ENCODE measurements around the gene MAGEB16. TPM values are rescaled to one million over a fixed set of nuclear protein-coding genes. Genes with fewer than 3 reads are reported as not detected.

The MAGEB16 gene
- total RNA-seq, 2 experiments from 2014 or later, result not detected

Other genes starting within 250 kb of the MAGEB16 start
- gene CFAP47, start 121.4 kb downstream of the MAGEB16 start, total RNA-seq, result not detected

Measured in activated CD4-positive, alpha-beta memory T cell treated with anti-CD3 and anti-CD28 coated beads, Interleukin-2, amount 10 ng/mL, durations not matched to agents 7 days and 5 days (primary cell).